ENCODE results near the gene TIE1.

DNA sequence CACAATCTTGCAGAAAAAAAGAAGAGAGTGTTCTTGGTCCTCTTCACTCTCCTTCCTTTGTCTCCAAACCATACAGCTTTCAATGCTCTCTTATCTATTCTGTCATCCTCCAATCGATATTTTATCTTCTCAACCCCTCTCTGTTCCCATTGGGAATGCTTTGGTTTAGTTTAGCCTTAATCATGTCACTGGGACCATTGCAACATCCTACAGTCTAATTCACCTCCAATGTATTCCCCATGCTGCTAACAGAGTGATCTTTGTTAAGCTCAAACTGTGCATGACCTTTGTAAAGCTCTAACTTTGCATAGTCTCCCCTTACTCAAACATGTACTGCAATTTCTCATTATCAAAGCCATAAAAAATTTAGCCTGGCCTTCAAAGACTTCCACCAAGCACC, 39.8 kb downstream of the TIE1 start:
- TF ChIP-seq, protein P1, sequence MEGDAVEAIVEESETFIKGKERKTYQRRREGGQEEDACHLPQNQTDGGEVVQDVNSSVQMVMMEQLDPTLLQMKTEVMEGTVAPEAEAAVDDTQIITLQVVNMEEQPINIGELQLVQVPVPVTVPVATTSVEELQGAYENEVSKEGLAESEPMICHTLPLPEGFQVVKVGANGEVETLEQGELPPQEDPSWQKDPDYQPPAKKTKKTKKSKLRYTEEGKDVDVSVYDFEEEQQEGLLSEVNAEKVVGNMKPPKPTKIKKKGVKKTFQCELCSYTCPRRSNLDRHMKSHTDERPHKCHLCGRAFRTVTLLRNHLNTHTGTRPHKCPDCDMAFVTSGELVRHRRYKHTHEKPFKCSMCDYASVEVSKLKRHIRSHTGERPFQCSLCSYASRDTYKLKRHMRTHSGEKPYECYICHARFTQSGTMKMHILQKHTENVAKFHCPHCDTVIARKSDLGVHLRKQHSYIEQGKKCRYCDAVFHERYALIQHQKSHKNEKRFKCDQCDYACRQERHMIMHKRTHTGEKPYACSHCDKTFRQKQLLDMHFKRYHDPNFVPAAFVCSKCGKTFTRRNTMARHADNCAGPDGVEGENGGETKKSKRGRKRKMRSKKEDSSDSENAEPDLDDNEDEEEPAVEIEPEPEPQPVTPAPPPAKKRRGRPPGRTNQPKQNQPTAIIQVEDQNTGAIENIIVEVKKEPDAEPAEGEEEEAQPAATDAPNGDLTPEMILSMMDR (IDR thresholded peaks at IDR 0.05) = no peak
- no peak for TF ChIP-seq POLR2A (IDR thresholded peaks at IDR 0.05)
